ENCODE results near the gene PPP1R9A. TPM values are rescaled to one million over a fixed set of nuclear protein-coding genes. Genes with fewer than 3 reads are reported as not detected.

Gene PPP1R9A
- total RNA-seq, 4 donors from 2014 or later = 4.7 to 23.9 (median 11.8) TPM

DNA sequence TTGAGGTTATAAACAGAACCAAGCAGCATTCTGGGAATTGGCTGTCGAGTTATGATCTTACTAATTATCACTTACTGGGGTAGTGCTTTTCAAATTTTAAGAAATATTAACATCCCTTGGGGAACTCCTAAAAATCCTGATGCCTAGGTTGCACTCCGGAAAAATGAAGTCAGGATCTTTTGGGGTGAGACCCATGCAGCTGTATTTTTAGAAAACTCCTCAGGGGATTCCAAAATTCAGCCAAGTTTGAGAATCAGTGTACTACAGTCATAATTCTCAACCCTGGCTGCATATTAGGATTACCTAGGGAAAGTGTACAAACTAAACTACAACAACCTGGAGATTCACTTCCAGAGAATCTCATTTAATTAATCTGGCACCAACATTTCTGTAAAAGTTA lies 17.2 kb upstream of the PPP1R9A start:
- TF ChIP-seq, protein P1, sequence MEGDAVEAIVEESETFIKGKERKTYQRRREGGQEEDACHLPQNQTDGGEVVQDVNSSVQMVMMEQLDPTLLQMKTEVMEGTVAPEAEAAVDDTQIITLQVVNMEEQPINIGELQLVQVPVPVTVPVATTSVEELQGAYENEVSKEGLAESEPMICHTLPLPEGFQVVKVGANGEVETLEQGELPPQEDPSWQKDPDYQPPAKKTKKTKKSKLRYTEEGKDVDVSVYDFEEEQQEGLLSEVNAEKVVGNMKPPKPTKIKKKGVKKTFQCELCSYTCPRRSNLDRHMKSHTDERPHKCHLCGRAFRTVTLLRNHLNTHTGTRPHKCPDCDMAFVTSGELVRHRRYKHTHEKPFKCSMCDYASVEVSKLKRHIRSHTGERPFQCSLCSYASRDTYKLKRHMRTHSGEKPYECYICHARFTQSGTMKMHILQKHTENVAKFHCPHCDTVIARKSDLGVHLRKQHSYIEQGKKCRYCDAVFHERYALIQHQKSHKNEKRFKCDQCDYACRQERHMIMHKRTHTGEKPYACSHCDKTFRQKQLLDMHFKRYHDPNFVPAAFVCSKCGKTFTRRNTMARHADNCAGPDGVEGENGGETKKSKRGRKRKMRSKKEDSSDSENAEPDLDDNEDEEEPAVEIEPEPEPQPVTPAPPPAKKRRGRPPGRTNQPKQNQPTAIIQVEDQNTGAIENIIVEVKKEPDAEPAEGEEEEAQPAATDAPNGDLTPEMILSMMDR (IDR thresholded peaks at IDR 0.05) = no peak
- no peak for TF ChIP-seq POLR2A (IDR thresholded peaks at IDR 0.05)
- no peaks in the 10 kb centered on the region for H3K27me3 ChIP-seq
- DNase-seq = no peak
- H3K27ac ChIP-seq = no peak overlapping the region
- no peak overlapping the region for H3K4me3 ChIP-seq
- H3K9me3 ChIP-seq = no peaks in the 10 kb centered on the region
- H3K4me1 ChIP-seq = no peaks in the 10 kb centered on the region
- no peaks in the 10 kb centered on the region for H3K36me3 ChIP-seq

DNA sequence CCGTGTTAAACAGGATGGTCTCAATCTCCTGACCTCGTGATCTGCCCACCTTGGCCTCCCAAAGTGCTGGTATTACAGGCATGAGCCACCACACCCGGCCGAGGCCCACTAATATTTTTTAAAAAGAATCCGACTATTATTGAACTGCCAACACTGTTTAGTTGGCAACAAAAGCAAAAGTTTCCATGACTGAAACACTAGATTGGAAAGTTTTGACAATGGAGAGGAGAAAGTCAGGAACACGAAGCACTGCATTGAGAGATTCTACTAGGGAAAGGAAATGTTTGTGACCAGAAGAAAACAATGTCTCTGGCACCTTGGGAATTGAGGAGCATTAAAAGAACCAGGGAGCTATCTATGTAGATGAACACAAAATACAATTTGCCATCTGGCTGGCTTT lies 13.7 kb upstream of the PPP1R9A start:
- no peaks in the 10 kb centered on the region for H3K4me1 ChIP-seq
- H3K27me3 ChIP-seq = no peaks in the 10 kb centered on the region
- no peak overlapping the region for H3K4me3 ChIP-seq
- H3K36me3 ChIP-seq = no peaks in the 10 kb centered on the region
- DNase-seq = no peak
- H3K27ac ChIP-seq = no peak overlapping the region
- H3K9me3 ChIP-seq = no peaks in the 10 kb centered on the region
- TF ChIP-seq POLR2A (IDR thresholded peaks at IDR 0.05) = no peak
- TF ChIP-seq, protein P1 (IDR thresholded peaks at IDR 0.05) = no peak

DNA sequence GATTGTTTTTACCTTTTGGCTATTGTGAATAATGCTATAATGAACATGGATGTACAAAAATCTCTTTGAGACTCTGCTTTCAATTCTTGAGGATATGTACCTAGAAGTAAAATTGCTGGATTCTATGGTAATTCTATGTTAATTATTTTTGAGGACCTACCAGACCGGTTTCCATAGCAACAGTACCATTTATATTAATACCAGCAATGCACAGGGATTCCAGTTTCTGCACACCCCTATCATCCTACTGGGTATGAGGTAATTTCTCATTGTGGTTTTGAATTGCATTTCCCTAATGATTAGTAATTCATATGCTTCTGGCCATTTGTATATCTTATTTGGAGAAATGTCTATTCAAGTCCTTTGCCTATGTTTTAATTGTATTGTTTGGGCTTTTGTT lies 9.9 kb upstream of the PPP1R9A start:
- Histone ChIP-seq H3K27me3 (no peaks in the 10 kb centered on the region), H3K9me3 (no peaks in the 10 kb centered on the region), H3K4me1 (no peaks in the 10 kb centered on the region), H3K4me3 (no peak overlapping the region), H3K27ac (no peak overlapping the region), H3K36me3 (no peaks in the 10 kb centered on the region)
- DNase-seq = no peak
- TF ChIP-seq, protein P1 (IDR thresholded peaks at IDR 0.05) = no peak
- TF ChIP-seq POLR2A (IDR thresholded peaks at IDR 0.05) = no peak

DNA sequence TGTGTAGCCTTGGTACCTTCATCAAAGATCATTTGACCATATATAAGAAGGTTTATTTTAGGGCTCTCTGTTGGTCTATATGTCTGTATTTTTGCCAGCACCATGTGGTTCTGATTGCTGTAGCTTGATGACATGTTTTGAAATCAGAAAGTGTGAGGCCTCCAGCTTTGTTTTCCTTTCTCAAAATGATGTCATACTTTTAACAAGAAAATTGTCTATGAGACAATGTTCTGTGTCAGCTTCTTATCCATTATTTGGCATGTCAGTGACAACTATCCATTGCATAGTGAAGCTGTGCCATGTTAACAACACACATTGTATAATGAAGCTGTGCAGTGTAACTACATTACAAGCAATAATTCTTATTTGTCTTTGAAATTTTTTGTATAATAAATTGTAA lies 9.1 kb upstream of the PPP1R9A start:
- Histone ChIP-seq H3K27me3 (no peaks in the 10 kb centered on the region), H3K36me3 (no peaks in the 10 kb centered on the region), H3K27ac (no peak overlapping the region), H3K4me3 (no peak overlapping the region), H3K4me1 (no peaks in the 10 kb centered on the region), H3K9me3 (no peaks in the 10 kb centered on the region)
- DNase-seq = no peak
- TF ChIP-seq, protein P1 (IDR thresholded peaks at IDR 0.05) = no peak
- TF ChIP-seq POLR2A (IDR thresholded peaks at IDR 0.05) = no peak

DNA sequence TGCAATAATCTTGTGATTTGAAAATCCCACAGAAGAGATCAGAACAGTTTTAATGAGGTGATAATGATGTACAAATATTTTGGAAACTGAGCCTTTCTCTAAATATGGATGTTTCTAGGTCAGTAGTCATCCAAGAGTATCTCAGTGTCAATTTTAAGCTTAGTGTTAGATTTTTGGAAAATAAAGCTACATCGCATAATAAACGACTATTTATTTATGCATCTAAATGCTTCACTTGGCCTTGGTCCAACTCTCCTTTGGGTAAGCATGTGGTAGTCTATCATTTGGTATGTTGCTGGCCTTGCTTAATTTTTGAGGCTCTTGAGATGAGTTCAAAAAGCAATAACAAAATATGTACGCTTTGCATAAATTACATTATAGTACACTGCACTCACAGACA lies 5.4 kb upstream of the PPP1R9A start:
- Histone ChIP-seq H3K9me3 (no peaks in the 10 kb centered on the region), H3K4me3 (no peak overlapping the region), H3K4me1 (no peaks in the 10 kb centered on the region), H3K27me3 (no peaks in the 10 kb centered on the region), H3K27ac (no peak overlapping the region), H3K36me3 (no peaks in the 10 kb centered on the region)
- TF ChIP-seq, protein P1 (IDR thresholded peaks at IDR 0.05) = no peak
- TF ChIP-seq POLR2A (IDR thresholded peaks at IDR 0.05) = no peak
- DNase-seq = no peak

DNA sequence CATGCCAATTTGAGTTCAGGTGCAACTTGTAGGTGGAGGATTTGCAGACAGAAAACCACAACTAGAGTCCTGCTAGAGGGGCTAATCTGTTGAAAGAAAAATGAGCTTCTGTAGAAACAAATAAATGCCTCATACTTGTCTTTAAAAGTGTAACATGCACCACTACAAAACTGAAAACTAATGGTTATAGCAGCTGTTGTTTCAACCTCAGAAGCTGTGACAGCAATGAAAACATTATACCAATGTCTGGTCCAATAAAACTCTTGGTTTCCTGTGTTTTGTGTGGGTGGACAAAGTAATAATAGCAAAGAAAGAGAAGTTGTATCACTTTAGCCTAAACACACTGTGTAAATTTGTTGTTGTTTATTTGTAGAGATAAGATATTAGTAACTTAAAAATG lies 3.4 kb upstream of the PPP1R9A start:
- H3K27ac ChIP-seq = no peak overlapping the region
- no peak for DNase-seq
- TF ChIP-seq POLR2A (IDR thresholded peaks at IDR 0.05) = no peak
- TF ChIP-seq, protein P1 (IDR thresholded peaks at IDR 0.05) = no peak
- no peak overlapping the region for H3K4me3 ChIP-seq
- no peaks in the 10 kb centered on the region for H3K9me3 ChIP-seq
- H3K4me1 ChIP-seq = peaks cover 0 to 4% (median 0%) of the 10 kb centered on the region in 4 donors
- H3K27me3 ChIP-seq = no peaks in the 10 kb centered on the region
- no peaks in the 10 kb centered on the region for H3K36me3 ChIP-seq

Measured in Peyer's patch (tissue), 4 donors.